ENCODE measurements around the gene OCIAD1.
A peak's percentile ranks its signal among the peaks of the same experiment; 100 is the strongest.

GRCh38 chr4:48906206-48907173 is 75.6 kb downstream of the OCIAD1 start, which contains the start of gene OCIAD2:
- TF ChIP-seq CTCF (IDR thresholded peaks at IDR 0.05) (peak in 6 of 7 experiments; percentile 11 to 58 (median 42)), POLR2A (IDR thresholded peaks at IDR 0.05) (peak; percentile 69 to 87 (median 81))
